Measurements from ENCODE around the gene KLF6.

KLF6 gene

DNA sequence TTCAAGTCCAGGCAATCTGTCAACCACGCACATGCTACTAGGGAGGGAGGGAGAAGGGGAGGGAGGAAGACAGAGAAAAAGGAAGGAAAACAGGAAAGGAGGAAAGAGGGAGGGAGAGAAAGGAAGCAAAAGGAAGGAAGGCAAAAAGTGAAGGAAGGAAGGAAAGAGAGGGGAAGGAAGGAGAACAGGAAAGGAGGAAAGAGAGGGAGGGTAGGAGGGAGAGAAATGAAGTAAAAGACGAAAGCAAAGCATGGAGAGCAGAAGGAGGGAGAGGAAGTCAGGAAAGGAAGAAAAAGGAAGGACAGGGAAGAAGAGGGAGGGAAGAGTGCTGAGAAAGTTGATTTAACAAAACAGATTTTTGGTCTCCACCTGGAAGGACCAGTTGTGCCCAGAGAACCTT is 25.6 kb downstream of the KLF6 start:
- no peak for DNase-seq (ENCODE audit: insufficient read length, low spot score)
- FAIRE-seq, result no peak
- TF ChIP-seq, protein P1, sequence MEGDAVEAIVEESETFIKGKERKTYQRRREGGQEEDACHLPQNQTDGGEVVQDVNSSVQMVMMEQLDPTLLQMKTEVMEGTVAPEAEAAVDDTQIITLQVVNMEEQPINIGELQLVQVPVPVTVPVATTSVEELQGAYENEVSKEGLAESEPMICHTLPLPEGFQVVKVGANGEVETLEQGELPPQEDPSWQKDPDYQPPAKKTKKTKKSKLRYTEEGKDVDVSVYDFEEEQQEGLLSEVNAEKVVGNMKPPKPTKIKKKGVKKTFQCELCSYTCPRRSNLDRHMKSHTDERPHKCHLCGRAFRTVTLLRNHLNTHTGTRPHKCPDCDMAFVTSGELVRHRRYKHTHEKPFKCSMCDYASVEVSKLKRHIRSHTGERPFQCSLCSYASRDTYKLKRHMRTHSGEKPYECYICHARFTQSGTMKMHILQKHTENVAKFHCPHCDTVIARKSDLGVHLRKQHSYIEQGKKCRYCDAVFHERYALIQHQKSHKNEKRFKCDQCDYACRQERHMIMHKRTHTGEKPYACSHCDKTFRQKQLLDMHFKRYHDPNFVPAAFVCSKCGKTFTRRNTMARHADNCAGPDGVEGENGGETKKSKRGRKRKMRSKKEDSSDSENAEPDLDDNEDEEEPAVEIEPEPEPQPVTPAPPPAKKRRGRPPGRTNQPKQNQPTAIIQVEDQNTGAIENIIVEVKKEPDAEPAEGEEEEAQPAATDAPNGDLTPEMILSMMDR (IDR thresholded peaks at IDR 0.05; ENCODE audit: insufficient read depth, missing control alignments), result no peak

DNA sequence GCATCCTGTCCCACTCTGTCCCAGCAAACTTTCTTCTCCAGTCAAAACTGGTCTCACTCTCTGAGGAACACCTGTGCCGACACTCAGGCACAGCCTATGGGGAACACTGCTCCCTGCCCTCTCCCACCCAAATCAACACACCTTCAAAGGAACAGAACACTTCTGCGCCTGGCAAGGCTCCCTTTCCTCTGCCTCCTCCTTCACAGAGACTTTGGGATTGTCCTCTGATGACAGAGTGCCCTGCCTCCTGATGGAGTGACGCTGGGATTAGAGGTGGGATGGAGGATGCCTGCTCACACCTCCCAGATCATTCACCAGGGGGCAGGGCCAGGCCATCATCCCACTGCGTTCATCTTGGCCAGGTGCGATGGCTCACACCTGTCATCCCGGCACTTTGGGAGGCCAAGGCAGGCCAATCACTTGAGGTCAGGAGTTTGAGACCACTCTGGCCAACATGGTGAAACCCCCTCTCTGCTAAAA is 26.5 kb downstream of the KLF6 start:
- TF ChIP-seq, protein P1 (IDR thresholded peaks at IDR 0.05; ENCODE audit: insufficient read depth, missing control alignments), result no peak
- FAIRE-seq (no peak), DNase-seq (ENCODE audit: insufficient read length, low spot score) (no peak)

DNA sequence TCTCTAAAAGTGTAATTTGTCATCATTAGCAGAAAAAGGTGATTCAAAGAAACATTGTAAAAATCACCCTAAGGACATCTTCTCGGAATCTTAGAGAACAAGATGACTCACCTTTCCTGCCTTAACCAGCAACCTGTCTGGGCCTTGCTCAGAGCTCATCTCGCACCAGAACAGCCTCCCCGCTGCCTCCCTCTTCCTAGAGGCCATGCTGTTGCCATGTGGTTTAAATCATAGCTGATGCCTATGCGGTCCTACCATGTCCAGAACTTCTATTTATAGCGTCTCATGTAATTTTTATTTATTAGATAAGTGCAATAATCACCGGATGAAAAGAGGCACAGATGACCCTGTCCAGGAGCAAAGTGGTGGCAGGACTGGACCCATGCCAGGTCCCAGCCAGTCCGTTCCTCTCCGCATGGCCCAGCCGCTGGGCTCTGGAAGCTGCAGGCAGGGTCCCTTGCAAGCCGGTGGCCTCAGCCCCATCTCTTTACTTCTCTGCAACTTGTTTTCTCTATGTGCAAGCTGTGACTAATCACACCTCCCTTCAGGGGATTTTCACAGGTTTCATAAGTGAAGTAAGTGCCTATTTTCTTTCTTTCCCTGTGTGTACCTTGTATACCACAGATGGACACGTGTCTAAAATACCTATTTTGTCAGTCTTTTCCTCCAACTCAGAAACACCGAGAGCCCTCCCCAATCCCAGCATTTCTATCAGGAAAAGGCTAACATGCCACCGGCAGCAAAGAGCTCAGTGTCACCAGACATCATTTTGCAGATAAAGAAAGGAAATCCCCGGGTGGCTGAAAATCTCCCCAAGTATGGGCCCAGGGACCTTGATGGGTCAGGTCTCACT is 27.1 kb downstream of the KLF6 start:
- FAIRE-seq, result no peak
- TF ChIP-seq, protein P1 (IDR thresholded peaks at IDR 0.05; ENCODE audit: insufficient read depth, missing control alignments), result no peak
- no peak for DNase-seq (ENCODE audit: insufficient read length, low spot score)

DNA sequence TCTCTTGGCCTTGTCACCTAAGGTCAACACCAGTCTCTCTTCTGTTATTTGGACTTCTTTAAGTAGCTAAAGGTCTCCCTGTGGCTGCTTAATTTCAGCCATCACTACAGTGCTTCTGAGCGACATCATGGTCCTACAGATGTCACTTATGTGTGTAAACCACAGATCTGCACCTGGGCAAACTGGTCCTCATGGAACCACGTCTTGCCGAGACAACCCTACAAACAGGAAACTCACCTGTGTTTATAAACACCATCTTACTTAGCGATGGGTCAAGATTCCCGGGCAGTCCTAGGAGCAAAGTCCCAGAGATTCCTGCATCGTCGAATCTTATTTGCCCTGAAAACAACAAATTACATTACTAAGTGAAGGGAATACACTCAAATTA is 27.8 kb downstream of the KLF6 start:
- FAIRE-seq, result no peak
- TF ChIP-seq, protein P1 (IDR thresholded peaks at IDR 0.05; ENCODE audit: insufficient read depth, missing control alignments), result no peak
- DNase-seq (ENCODE audit: insufficient read length, low spot score), result no peak

DNA sequence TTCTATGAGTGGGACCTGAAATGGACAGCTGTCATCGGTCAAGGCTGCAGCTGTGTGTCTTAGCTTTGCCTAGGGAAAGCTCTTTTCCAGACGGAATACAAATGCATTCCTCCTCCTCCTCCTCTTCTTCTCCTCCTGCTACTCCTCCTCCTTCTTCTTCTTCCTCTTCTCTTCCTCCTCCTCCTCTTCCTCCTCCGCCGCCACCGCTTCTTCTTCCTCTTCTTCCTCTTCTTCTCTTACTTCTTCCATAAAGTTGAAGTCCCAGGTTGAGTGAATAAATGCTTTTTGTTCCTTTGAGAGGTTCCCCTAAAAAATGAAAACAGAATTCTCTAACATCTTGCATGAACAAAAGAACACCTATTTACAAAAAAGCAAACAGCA is 28.7 kb downstream of the KLF6 start:
- TF ChIP-seq, protein P1 (IDR thresholded peaks at IDR 0.05; ENCODE audit: insufficient read depth, missing control alignments), result no peak
- FAIRE-seq (no peak), DNase-seq (ENCODE audit: insufficient read length, low spot score) (no peak)

DNA sequence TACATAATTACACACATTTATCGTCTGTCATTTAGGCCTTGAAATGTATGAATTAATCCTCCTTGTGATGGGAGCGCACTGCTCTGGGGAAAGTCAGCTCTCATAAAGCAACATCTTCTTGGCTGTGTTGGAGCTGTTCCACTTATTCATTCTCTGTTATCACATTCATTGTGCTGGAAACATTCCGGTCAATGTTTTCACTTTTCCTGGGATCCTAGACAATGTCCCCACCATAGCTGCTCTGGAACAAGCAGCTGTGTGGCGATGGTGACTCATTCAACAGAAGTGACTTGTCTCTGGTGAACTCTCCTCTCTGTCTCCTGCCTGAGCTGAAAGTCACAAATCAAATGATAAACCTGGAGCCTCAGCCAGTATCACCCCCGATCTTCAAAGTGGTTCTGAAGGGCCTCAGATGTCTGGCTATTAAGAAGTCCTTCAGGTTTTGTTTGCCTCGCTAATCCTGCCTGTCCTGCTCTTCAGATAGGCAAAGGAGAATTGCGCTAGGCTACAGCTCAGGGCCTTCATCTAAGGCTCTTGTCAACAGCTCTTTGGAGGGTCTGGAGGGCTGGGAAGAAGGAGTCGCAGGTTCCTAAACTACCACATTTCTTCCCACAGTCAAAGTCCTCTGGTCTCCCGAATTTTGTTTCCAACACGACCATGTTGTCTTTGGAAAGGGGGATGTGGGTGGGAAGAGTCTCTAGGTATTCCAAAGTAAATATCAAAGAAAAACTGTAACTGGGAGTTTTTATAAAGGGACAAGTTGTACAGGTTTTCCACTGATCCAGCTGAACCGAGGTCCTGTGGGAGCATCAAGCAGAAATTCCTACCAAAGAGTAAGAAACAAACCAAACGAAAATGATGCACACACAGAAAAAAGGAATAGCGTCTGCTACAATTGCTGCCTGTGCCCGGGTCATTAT is 29.3 kb downstream of the KLF6 start:
- no peak for DNase-seq (ENCODE audit: insufficient read length, low spot score)
- TF ChIP-seq, protein P1 (IDR thresholded peaks at IDR 0.05; ENCODE audit: insufficient read depth, missing control alignments), result no peak
- FAIRE-seq, result no peak
